ENCODE results near the gene CACNG8.

Gene CACNG8

DNA sequence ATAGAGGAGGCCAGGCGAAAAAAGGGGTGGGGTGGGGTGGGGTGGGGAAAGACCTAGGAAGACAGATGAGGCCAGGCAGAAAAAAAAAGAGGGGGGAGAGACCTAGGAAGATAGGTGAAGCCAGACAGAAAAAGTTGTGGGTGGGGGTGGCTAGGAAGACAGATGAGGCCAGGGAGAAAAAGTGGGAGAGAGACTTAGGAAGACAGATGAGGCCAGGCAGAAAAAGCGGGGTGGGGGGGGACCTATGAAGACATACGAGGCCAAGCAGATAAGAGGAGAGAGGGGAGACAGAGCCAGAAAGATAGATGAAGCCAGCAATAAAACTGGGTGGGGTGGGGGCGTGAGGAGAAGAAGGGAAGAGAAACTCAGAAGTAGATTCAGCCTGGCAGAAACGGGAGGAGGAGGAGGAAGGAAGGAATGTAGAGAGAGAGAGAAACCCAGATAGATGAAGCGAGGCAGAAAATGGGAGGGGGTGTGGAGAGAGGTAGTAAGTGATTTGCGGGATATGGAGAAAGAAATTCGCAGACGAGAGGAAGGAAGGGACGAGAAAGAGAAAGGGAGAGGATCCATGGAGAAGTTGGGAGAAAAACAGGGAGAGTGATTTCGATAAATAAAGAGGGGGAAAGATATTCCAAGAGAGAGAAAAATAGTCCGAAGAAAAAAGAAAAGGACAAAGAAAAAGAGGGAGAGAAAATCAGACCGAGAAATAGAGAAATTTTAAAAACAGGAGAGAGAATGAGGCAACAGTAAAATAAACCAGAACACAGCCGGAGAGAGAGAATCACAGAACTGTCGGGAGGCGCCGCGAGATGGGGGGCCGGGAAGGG, 16.5 kb downstream of the CACNG8 start:
- DNase-seq (ENCODE audit: insufficient read length, low spot score): no peak
- no peak for TF ChIP-seq POLR2A (IDR thresholded peaks at IDR 0.05; ENCODE audit: low read depth, low read length)
- FAIRE-seq: no peak

DNA sequence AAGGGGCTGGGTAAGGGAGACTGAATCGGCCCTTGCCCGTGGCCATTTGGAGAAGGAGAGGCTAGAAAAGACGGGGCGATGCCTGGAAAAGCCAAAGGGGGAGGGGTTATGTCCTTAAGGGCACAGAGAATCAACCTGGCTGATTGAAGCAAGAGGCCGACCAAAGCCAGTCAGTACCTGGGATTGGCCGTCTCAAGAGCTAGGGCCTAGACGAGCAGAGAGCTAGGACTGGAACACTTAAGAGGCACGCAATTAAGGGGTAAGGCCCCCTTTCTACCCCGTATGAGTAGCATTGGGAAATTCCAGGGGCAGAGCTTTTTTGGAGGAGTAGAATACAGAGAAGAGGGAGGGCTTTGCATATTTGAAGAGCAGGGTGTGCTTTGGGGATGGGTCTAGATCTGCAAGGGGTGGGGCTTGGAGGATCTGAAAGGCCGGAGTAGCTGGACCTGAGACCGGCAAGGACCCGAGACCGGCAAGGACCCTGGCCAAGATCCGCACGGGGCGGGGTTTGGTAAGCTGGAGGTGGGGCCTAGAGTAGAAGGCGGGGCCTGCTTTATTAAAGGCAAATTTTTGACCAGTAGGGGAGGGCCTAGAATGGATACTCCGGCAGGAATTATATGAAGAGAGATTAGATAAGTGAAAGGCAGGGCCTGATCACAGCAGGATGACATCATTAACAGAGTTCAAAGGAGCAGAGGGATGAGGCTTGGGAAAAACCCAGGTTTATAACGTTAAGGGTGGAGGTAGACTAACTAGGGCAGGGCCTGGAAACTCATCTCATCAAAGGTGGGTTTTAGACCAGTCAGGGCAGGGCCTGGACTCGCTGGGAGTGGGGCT, 18.0 kb downstream of the CACNG8 start:
- DNase-seq (ENCODE audit: insufficient read length, low spot score): peak; percentile 100
- no peak for FAIRE-seq
- no peak for TF ChIP-seq POLR2A (IDR thresholded peaks at IDR 0.05; ENCODE audit: low read depth, low read length)

- no peak for TF ChIP-seq POLR2A (IDR thresholded peaks at IDR 0.05; ENCODE audit: low read depth, low read length)
- FAIRE-seq (no peak), DNase-seq (ENCODE audit: insufficient read length, low spot score) (no peak)
Observed at GRCh38 chr19:53981376-53981951, 18.7 kb downstream of the CACNG8 start.

DNA sequence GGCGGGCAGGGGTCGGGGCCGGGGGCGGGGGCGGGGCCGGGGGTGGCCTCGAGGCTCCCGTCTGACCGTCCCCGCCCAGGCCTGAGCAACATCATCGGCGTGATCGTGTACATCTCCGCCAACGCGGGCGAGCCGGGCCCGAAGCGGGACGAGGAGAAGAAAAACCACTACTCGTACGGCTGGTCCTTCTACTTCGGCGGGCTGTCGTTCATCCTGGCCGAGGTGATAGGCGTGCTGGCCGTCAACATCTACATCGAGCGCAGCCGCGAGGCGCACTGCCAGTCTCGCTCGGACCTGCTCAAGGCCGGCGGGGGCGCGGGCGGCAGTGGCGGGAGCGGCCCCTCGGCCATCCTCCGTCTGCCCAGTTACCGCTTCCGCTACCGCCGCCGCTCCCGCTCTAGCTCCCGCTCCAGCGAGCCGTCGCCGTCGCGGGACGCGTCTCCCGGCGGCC, 19.3 kb downstream of the CACNG8 start:
- TF ChIP-seq POLR2A (IDR thresholded peaks at IDR 0.05; ENCODE audit: low read depth, low read length): 0 out of 2 replicates have a peak, but pooled peaks have one; percentile 29
- FAIRE-seq (no peak), DNase-seq (ENCODE audit: insufficient read length, low spot score) (no peak)

GRCh38 chr19:53982611-53983010, 19.9 kb downstream of the CACNG8 start:
- FAIRE-seq (no peak), DNase-seq (ENCODE audit: insufficient read length, low spot score) (no peak)
- TF ChIP-seq POLR2A (IDR thresholded peaks at IDR 0.05; ENCODE audit: low read depth, low read length): 0 out of 2 replicates have a peak, but pooled peaks have one; percentile 1

- no peak for DNase-seq (ENCODE audit: insufficient read length, low spot score)
- no peak for TF ChIP-seq POLR2A (IDR thresholded peaks at IDR 0.05; ENCODE audit: low read depth, low read length)
- no peak for FAIRE-seq
Observed at GRCh38 chr19:53983457-53984289, 20.9 kb downstream of the CACNG8 start.

DNA sequence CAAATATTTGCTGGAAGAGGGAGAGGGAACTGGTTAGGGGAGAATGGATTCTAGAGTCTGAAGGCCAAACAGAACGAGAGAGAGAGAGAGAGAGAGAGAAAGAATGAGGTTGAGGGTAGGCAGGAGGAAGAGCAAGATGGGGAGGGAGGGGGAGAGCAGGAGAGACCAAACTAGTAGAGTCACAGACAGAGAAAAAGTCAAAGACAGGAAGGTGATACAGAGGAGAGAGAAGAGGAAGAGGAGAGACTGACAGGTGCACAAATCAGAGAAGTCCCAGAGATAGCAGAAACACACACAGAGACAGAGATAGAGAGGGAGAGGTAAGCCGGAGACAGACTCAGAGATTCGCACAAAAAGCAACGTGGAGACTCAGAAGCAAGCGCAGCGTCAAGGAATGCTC, 23.1 kb downstream of the CACNG8 start:
- no peak for DNase-seq (ENCODE audit: insufficient read length, low spot score)
- FAIRE-seq: no peak
- TF ChIP-seq POLR2A (IDR thresholded peaks at IDR 0.05; ENCODE audit: low read depth, low read length): no peak

GRCh38 chr19:53988981-53989380, 26.2 kb downstream of the CACNG8 start:
- FAIRE-seq (no peak), DNase-seq (ENCODE audit: insufficient read length, low spot score) (no peak)
- TF ChIP-seq POLR2A (IDR thresholded peaks at IDR 0.05; ENCODE audit: low read depth, low read length): no peak

DNA sequence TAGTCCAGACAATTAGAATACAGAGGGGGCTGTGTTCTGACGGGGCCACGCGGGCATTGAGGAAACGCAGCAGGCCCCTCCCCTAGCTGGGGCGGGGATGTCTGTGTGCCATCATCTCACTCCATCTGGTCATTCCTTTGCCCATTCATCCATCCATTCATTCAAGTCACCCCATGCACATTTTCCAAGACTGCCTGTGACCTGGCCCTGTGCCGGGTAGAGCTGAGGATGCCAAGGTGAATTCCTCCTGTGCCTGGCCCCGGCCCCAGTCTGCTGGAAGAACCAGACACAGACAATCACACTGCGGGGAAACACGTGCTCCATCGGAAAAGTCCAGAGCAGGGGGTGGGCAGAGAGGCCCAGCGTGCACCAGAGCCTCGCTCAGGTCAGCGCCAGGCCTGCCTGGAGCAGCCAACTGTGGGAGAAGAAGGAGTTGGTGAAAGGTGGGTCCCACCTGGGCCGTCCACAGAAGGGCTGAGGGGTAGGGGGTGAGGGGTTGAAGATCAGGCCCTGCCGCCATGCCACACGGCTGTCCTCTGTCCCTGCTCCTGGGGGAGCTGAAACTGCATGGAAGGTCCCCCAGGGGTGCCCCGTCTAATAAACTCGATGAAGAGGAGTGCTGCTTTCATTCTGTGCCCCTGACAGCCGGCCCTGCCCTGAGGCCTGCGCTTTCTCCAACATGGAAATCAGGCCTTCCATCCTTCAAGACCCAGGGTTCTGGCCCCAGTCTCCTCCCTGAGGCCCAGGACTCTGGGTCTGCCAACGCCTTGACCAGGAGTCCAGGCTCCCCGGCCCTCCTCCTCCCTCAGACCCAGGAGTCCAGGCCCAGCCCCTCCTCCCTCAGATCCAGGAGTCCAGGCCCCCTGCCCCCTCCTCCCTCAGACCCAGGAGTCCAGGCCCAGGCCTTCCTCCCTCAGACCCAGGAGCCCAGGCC, 27.1 kb downstream of the CACNG8 start:
- DNase-seq (ENCODE audit: insufficient read length, low spot score): no peak
- no peak for FAIRE-seq
- TF ChIP-seq POLR2A (IDR thresholded peaks at IDR 0.05; ENCODE audit: low read depth, low read length): no peak

- no peak for FAIRE-seq
- 0 out of 2 replicates have a peak, but pooled peaks have one; percentile 12 for TF ChIP-seq POLR2A (IDR thresholded peaks at IDR 0.05; ENCODE audit: low read depth, low read length)
- peak; percentile 95 for DNase-seq (ENCODE audit: insufficient read length, low spot score)
Observed at GRCh38 chr19:53991224-53992113, 28.7 kb downstream of the CACNG8 start, which contains the start of gene CACNG6. Gene CACNG6, plus strand, starts transcription at chr19:53991637. Its CDS starts 1,241 bp downstream, at chr19:53992878.

DNA sequence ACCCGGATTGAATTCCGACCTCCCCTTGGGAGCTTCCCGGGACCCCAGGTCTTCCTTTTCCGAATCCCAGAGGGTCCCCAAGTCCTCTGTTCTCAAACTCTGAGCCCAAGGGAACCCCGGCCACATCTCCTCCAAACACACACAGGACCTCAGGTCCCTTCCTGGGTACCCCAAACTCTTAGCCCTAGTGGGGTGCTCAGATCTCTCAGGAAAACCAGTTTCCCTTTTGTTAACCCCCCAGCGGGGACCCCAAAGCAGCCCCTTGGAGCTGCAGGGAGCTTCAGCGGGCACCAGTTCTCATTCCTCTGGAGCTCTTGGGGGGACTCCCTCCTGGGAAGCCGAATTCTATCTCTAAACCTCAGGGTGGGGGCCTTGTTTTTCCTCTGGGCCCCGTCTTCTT, 29.5 kb downstream of the CACNG8 start:
- DNase-seq (ENCODE audit: insufficient read length, low spot score) (no peak), FAIRE-seq (no peak)
- TF ChIP-seq POLR2A (IDR thresholded peaks at IDR 0.05; ENCODE audit: low read depth, low read length): no peak
